ENCODE data around the gene GUCA1A. TPM values are rescaled to one million over a fixed set of nuclear protein-coding genes. Genes with fewer than 3 reads are reported as not detected.

GUCA1A gene
- total RNA-seq, 6 donors from 2014 or later = not detected

GRCh38 chr6:42222448-42222847 lies 49.3 kb downstream of the GUCA1A start:
- ATAC-seq (ENCODE audit: low FRiP score in 2 of 2) (no peak), DNase-seq (no peak)
- no peak for TF ChIP-seq POLR2A (IDR thresholded peaks at IDR 0.05)
- TF ChIP-seq CTCF (IDR thresholded peaks at IDR 0.05) = no peak
- no peak for TF ChIP-seq EP300 (IDR thresholded peaks at IDR 0.05)
- no peak for TF ChIP-seq POLR2AphosphoS5 (IDR thresholded peaks at IDR 0.05)
- 86 to 90% methylated on average over 7 of the region's 7 CpGs for WGBS, 2 donors
- Histone ChIP-seq H3K9me3 (no peaks in the 10 kb centered on the region), H3K4me3 (no peak overlapping the region), H3K27ac (no peak overlapping the region), H3K4me1 (peaks cover 0 to 12% (median 0%) of the 10 kb centered on the region in 4 donors), H3K36me3 (no peaks in the 10 kb centered on the region), H3K27me3 (no peaks in the 10 kb centered on the region)

- ATAC-seq (ENCODE audit: low FRiP score in 2 of 2) (no peak), DNase-seq (no peak)
- TF ChIP-seq POLR2A (IDR thresholded peaks at IDR 0.05) = no peak
- no peak for TF ChIP-seq EP300 (IDR thresholded peaks at IDR 0.05)
- TF ChIP-seq POLR2AphosphoS5 (IDR thresholded peaks at IDR 0.05) = no peak
- no peak for TF ChIP-seq CTCF (IDR thresholded peaks at IDR 0.05)
- H3K27ac ChIP-seq = no peak overlapping the region
- peaks cover 0 to 6% (median 0%) of the 10 kb centered on the region in 4 donors for H3K4me1 ChIP-seq
- 71 to 85% methylated on average over 12 of the region's 12 CpGs for WGBS, 2 donors
- H3K27me3 ChIP-seq = no peaks in the 10 kb centered on the region
- no peaks in the 10 kb centered on the region for H3K9me3 ChIP-seq
- peaks cover 0 to 5% (median 2%) of the 10 kb centered on the region in 4 donors for H3K36me3 ChIP-seq
- H3K4me3 ChIP-seq = no peak overlapping the region
Observed at GRCh38 chr6:42224222-42225028, 51.3 kb downstream of the GUCA1A start.

- no peak overlapping the region for H3K27ac ChIP-seq
- ATAC-seq (ENCODE audit: low FRiP score in 2 of 2) (no peak), DNase-seq (no peak)
- peaks cover 0 to 5% (median 2%) of the 10 kb centered on the region in 4 donors for H3K36me3 ChIP-seq
- H3K27me3 ChIP-seq = no peaks in the 10 kb centered on the region
- H3K9me3 ChIP-seq = no peaks in the 10 kb centered on the region
- H3K4me3 ChIP-seq = no peak overlapping the region
- H3K4me1 ChIP-seq = peaks cover 0 to 6% (median 0%) of the 10 kb centered on the region in 4 donors
- TF ChIP-seq POLR2AphosphoS5 (IDR thresholded peaks at IDR 0.05) (no peak), CTCF (IDR thresholded peaks at IDR 0.05) (no peak)
Observed at GRCh38 chr6:42225029-42225339, 51.8 kb downstream of the GUCA1A start.

GRCh38 chr6:42225419-42225818 lies 52.3 kb downstream of the GUCA1A start:
- no peaks in the 10 kb centered on the region for H3K9me3 ChIP-seq
- 62 to 66% methylated on average over 4 of the region's 4 CpGs for WGBS, 2 donors
- TF ChIP-seq POLR2A (IDR thresholded peaks at IDR 0.05) = no peak
- no peak for TF ChIP-seq EP300 (IDR thresholded peaks at IDR 0.05)
- TF ChIP-seq POLR2AphosphoS5 (IDR thresholded peaks at IDR 0.05) = no peak
- TF ChIP-seq CTCF (IDR thresholded peaks at IDR 0.05) = no peak
- H3K4me1 ChIP-seq = peaks cover 0 to 6% (median 0%) of the 10 kb centered on the region in 4 donors
- ATAC-seq (ENCODE audit: low FRiP score in 2 of 2) = no peak
- no peak overlapping the region for H3K4me3 ChIP-seq
- no peaks in the 10 kb centered on the region for H3K27me3 ChIP-seq
- H3K36me3 ChIP-seq = peaks cover 0 to 5% (median 2%) of the 10 kb centered on the region in 4 donors
- no peak for DNase-seq
- H3K27ac ChIP-seq = no peak overlapping the region

DNA sequence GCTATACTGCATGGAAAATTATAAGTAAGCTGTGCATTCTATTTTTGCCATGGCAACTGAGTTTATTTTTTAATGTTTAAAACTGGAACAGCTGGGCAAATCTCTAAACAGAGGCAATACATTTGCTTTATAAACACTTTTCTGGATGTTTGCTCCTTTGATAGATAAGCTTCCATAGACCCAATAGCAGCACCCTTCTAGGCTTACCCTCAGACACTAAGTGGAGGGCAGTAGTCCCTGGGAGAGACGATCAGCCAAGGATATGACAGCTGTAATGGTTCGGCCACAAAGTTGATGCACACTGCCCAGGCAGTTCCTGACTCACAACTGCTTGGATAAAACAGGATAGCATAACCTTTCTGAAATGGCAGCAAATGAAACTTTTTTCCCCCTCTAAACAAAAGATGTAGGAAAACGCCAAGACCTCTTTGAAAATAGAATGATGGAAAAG lies 53.0 kb downstream of the GUCA1A start:
- no peaks in the 10 kb centered on the region for H3K9me3 ChIP-seq
- WGBS, 2 donors = 61 to 63% methylated on average over 3 of the region's 3 CpGs
- TF ChIP-seq POLR2A (IDR thresholded peaks at IDR 0.05) (no peak), EP300 (IDR thresholded peaks at IDR 0.05) (no peak), POLR2AphosphoS5 (IDR thresholded peaks at IDR 0.05) (no peak), CTCF (IDR thresholded peaks at IDR 0.05) (no peak)
- no peak for DNase-seq
- no peak for ATAC-seq (ENCODE audit: low FRiP score in 2 of 2)
- peaks cover 0 to 6% (median 0%) of the 10 kb centered on the region in 4 donors for H3K4me1 ChIP-seq
- no peak overlapping the region for H3K27ac ChIP-seq
- H3K27me3 ChIP-seq = no peaks in the 10 kb centered on the region
- H3K36me3 ChIP-seq = peaks cover 0 to 5% (median 2%) of the 10 kb centered on the region in 4 donors
- no peak overlapping the region for H3K4me3 ChIP-seq

Data from upper lobe of left lung (tissue), 6 donors.